NOMO-1 treated with DMSO at 0.1 percent for 48 hours (cell line): Measurements from ENCODE around the gene TMEM169.
A peak's percentile ranks its signal among the peaks of the same experiment; 100 is the strongest.

ENCODE experiments used
- DNase-seq: peaks from one replicate; lab custom pipeline; 2025; ENCODE audit not compliant: unreplicated experiment; lab: John Stamatoyannopoulos, UW

The TMEM169 gene

DNA sequence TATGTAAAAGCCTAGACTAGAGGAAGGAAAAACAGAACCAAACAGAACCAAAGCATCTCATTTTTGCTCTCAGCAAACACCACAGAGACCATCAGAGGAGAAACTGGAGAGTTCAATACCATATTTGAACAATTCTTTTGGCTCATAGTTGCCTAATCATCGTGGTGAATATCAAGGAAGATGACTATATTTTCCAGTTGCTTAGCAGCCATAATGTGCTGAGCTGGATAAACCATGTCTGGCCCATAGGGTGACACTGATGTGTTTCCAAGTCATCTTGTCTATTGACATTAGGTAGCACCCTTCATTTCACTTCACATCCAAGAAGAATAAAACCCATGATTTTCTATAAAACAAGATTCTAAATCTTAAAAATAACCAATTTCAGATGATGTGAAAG is 21.5 kb downstream of the TMEM169 start:
- no peak for DNase-seq

DNA sequence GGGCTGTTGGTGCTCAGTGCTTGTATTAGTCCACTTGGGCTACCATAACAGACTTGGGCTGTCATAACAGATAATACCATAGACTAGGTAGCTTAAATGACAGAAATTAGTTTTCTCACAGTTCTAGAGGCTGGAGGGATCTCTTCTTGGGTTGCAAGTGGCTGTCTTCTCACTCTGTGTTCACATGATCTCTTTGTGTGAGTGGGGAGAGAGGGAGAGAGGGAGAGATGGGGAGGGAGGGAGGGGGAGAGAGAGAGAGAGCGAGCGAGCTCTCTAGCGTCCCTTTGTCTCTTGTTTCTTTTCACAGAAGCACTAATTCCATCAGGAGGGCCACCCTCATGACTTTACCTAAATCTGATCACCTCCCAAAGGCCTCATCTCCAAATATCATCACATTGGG is 23.0 kb downstream of the TMEM169 start:
- DNase-seq: no peak

DNA sequence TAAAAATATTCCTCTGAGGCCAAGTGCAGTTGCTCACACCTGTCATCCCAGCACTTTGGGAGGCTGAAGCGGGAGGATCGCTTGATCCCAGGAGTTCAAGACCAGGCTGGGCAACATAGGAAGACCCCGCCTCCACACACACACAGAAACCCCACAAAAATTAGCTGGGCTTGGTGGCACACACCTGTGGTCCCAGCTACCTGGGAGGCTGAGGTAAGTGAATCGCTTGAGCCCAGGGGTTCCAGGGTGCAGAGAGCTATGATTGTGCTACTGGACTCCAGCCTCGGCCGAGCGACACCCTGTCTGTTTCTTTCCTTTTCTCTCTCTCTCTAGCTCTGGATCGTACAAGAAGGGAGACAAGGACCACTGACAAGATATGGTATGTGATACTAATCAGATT is 25.6 kb downstream of the TMEM169 start:
- no peak for DNase-seq

DNA sequence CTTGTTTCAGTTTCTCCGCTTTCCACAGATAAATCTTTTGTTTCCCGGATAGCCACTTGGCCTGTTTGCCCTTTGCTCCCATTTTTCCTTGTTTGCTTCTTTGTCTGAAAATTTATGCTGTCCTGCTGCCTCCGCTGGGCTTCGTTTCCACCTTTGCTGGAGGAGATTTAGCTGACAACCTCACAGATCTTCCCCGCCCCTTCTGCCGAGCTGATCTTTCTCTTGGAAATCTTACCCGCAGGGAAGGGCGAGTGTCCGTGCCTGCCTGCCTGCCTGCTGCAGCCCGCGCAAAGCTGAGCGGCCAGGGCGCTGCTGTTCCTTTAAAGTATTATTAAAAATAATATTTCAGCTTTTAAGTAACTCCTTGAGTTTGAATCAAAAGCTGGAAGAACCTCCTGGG is 26.0 kb downstream of the TMEM169 start:
- no peak for DNase-seq

DNA sequence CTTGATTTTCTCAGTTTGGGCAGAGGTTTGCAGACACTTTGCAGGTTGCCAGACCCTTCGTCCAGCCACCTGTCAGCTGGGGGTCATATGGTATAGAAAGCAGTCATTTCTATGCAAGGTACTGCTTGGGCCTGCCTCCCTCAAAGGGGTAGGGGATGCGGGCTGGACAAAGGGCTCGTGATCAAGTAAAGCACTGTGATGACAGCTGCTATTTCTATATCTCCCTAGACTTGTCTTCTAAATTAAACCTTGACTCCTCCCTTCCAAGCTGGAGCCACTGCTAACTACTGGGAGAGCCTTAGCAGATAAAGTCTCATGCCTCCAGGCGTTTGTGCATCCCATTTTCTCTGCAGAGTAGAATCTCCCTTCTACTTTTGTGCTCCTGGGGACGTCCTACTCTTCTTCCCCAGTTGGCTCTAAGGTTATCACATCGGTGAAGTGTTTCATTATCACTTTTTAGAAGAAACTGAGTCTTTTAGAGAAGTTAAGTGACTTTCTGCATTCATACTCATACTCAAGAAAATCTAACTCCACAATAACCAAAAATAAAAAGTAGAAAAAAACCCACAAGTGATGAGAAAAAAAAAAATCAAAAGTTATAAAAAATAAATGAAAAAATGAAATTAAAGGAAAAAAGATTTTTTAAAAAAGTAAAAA is 26.7 kb downstream of the TMEM169 start:
- DNase-seq: no peak

DNA sequence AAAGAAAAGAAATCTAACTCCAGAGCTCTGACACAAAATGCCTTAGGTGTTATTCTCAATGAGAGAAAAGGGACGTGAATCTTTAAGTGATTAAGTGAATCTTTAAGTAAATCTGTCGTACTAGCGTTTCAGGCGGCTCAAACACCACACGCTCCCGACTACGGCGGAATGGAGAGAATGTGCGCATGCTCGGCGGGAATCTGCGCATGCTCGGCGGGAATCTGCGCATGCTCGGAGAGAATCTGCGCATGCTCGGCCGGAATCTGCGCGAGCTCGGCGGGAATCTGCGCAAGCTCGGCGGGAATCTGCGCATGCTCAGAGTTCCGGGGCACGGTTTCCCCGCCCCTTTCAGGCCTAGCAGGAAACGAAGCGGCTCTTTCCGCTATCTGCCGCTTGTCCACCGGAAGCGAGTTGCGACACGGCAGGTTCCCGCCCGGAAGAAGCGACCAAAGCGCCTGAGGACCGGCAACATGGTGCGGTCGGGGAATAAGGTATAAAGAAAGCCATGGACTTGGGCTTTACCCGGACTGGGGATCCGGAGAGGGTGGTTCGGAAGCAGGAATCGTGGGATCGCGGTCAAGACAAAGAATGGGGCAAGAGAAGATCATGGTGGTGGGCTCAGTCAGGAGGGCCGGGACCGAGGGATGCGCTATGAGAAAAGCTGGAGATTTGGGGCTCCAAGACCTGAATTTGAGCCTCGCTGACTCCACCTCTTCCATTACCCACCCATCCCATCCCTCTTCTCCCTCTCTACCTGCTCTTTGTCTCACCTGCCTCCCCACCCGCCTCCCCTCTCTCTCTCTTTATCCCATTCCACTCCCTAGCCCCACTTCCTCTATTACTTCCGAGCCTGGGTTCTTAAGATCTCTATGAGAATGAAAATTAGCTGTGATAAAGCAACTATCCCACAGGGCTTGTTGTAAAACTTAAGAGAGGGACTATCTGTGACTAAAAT is 27.5 kb downstream of the TMEM169 start, which contains the start of gene XRCC5:
Gene XRCC5, plus strand, starts transcription at position 382 of the 955 bp plus-strand sequence. Its CDS starts 89 bp downstream, at position 471.
- DNase-seq: peak; percentile 91

DNA sequence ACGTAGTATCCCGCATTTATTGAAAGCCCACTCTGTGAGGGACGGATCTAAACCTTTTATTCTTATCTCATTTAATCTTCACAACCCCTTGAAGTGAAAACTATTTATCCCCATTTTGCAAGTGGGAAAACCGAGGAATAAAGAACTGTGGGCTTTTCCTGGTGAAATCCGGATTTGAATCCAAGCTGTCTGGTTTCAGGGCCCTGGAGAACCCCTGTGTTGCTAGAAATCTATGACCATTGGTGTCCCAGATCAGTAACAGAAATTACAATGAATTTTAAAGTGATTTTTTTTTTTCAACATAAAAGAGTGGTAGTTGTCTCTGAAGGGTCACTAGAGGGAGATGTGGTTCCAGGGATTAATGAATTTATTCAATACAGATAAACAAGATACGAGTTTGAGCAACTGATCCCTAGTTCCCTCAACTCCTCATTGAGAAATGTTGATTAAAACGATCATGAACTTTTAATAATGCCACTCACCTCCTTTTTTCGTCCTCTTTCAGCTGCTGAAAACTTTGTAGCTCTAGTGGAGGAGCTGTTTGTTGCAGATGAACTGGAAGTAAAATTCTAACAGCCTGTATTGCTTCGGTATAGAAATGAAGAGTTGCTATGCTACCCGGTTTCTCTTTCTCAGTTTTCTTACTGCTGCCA is 28.4 kb downstream of the TMEM169 start:
- peak; percentile 78 for DNase-seq

DNA sequence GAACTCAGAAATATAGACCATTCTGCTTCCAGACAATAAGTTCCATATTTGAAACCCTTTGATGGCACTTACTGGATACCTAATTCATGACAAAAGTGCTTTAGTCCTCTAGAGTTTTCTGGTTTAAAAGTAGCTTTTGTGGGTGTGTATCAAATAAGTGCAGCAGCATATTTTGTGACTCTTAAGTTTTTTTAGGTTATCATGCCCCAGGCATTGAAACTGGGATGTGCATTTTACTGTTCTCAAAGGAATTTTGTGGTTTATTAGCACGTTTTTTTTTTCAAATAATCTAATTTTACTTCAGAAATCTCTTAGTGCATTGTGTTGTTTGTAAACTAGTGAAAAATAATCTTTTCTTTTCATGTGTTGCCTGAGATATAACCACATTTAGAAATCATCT is 28.9 kb downstream of the TMEM169 start:
- DNase-seq: no peak

DNA sequence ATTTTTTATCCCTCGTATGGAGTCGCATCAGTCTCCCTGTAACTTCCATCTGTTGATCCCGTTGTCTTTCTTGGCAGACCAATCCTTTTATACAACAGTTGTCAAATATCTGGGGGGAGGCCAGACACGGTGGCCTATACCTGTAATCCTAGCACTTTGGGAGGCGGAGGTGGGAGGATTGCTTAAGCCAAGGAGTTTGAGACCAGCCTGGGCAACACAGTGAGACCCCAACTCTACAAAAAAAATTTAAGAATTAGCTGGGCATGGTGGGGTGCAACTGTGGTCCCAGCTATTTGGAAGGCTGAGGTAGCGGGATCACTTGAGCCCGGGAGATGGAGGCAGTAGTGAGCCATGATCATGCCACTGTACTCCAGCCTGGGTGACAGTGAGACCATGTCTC is 29.4 kb downstream of the TMEM169 start:
- DNase-seq: no peak

DNA sequence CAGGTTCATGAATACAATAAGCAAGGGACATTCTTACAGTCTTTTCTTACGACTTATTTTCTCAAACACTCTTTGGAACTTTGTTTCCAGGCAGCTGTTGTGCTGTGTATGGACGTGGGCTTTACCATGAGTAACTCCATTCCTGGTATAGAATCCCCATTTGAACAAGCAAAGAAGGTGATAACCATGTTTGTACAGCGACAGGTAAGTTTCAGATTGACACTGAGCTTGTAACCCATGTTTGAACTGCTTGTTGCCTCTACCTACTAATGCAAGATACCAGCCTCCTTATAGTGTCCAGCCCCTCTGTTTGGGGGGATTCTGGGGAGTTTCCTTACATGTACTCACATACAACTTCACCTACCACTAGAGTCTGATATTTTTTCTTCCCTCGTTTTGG is 31.2 kb downstream of the TMEM169 start:
- no peak for DNase-seq

DNA sequence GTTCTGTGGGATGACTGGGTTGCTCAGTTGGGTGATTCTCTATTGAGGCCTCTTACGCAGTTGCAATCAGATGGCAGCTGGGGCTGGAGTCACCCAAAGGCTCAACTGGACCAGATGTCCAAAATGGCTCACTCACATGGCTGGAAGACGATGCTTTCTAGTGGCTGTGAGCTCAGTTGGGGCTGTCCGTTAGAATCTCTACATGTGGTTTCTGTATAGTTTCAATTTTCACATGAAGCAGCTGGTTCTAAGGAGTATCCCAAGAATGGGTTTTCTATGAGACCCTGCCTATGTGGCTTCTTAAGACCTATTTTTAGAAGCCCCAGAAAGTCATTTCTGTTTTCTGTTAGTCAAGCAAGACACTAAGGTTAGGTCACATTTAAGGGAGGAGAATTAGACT is 31.9 kb downstream of the TMEM169 start:
- no peak for DNase-seq

DNA sequence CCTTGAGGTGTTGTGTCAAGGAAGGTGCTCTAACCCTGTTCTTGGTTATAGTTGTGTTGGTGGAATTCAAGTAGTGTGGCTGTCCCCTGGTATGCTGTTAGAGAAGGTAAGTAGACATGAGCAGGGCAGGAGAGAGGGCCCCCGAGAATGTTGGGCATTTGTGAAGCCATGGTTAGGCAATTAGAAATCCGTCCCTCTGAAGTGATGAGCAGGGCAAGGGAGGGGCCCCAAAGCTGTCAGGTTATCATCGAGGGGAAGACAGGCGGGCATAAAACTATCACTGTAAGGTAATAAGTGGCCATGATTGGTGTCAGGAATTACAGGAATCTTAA is 32.6 kb downstream of the TMEM169 start:
- DNase-seq: no peak

DNA sequence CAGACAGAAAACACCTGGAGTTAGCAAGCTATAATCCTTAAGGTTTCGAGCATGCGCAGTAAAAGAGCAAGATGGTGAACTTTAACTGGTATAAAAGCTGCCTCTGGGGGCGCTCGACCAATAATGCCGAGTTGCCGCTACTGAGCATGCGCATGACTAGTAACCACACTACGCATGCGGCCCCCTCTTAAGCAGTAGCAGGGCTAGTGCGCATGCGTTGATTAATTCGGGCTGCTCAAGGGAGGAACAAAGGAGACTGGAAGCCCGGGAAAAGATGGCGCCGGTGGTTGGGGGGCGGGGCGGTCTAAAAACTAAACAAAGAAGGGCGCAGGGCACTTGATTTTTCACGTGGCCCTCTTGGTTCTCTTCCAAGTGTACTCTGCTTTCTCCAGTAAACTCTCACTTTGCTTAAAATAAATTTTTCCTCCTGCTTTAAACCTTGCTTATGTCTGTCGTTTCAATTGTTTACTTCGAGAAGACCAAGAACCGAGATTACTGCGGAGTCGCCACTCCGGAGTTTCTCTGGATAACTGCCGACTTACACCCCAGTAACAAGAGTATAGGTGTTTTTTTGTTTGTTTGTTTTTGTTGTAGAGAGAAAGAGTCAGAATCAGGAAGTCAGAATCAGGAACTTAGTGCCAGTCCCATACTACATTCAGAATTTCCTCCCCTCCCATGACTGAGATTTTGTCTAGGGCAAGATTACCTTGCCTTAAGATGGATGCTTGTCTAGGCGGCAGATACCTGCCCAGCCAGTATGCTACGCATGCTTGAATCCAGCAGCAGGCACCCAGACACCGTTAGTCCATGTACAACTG is 33.2 kb downstream of the TMEM169 start:
- DNase-seq: peak; percentile 98

DNA sequence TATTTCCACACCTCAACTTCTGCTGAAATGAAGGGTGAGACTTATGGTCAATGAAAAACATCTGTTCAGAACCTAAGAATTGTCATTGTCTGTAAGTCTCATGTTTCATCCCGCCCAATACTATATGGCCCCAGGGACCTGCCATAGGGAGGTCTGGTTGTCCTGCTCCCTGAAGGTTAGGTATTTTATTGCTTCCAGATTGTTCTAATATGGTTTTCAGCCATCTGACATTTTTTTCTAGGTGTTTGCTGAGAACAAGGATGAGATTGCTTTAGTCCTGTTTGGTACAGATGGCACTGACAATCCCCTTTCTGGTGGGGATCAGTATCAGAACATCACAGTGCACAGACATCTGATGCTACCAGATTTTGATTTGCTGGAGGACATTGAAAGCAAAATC is 34.7 kb downstream of the TMEM169 start:
- DNase-seq: no peak

DNA sequence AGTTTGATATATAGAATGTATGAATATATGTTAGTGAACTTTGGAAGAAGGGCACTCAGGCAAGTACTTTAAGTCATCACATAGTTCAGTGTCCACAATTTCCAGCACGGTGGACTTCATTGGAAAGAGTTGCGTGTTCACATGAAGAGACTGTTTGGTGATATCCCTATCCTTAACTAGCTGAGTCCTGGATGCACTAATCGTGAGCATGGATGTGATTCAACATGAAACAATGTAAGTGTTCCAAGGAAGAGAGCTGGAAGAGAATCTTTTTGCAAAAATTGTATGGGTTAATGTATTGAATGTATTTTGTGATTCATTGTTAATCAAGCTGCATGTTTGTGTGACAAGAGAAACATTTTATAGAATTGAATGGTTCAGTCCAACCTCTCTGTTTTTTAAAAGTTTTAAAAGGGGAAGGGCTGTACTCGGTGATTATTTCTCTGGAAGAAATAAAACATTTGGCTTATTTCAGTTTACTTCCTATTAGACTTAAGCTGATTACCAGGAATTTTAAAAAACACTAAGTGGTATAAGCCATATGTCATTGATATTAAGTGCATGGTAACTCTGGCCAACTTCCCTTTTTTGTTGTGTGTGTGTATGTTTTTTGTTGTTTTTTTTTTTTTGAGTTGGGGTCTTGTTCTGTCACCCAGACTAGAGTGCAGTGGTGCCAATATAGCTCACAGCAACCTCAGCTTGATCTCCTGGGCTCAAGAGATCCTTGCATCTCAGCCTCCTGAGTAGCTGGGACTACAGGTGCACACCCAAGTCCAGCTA is 36.0 kb downstream of the TMEM169 start:
- DNase-seq: no peak

DNA sequence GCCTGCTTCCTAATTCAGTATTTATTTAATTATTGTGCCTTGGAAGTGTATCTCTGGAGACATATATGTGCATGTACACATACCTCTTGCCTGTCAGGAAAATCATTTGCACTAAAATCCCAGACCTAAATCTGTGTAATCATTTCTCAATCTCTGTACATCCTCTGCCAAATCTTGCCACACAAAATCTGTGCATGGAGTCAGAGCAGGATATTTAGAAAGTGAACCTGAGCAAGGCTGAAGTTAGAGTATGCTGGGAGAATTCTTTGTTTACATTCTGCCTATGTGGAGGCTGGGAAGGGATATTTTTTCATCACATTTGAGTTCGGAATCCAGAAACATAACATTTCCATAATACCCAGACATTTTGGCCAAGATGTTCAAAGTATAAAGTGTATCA is 36.8 kb downstream of the TMEM169 start:
- no peak for DNase-seq

DNA sequence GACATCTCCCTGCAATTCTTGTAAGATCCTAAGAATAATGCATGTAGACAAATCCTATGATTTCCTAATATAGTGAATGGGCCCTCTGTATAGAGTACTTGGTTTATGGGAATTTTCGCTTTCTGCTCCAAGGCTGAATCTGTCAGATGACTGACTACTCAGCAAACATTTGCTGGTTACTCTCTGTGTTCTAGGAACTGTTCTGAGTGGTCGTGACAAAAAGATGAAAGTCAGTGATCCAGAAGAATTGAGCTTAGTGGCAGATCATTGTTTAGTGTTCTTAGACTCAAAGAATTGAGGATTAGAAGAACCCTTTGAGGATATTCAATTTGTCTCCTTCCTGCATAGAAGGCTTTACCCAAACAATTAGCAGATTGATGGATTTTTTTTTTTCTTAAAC is 37.4 kb downstream of the TMEM169 start:
- DNase-seq: no peak

DNA sequence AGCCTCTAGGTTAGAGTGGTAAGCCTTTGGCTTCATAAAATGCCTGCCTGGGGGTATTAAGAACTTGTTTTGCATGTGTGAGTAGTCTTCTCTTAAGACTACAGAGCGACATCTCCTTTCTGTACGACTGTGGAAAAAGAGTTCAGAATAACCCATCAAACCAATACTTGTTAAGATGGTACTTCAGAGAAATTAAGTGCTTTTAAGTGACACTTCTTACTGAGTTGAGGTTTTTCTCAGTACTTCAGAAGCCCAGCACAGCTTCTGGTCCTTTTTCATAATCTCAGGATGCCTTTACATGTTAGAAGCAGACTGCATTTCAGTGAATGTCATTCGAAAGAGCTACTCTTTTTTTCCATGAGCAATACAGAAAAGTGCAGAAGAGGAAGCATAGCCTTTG is 38.3 kb downstream of the TMEM169 start:
- DNase-seq: no peak

DNA sequence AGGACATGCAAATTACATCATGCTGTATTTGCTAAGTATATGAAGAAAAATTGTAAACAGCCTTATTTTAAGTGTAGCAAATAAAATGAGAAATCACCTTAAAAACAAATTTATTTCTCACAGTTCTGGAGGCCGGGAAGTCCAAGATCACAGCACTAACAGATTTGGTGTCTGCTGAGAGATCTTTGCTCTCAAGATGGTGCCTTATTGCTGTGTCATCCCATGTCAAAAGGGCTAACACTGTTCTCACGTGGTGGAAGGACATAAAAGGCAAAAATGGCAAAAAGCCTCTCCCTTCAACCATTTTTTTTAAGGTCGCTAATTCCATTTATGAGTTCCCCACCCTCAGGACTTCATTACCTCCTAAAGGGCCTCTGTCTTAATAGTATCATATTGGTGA is 39.5 kb downstream of the TMEM169 start:
- no peak for DNase-seq

DNA sequence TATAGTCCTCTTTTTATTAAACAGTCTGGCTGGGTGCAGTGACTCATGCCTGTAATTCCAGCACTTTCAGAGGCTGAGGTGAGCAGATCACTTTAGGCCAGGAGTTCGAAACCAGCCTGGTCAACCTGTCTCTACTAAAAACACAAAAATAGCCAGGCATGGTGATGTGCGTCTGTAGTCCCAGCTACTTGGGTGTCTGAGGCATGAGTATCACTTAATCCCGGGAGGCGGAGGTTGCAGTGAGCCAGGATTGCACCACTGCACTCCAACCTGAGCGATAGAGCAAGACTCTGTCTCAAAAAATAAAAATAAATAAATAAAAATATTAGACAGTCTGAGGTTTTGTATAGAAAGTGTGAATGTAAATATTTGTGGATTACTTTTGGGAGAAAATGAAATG is 45.2 kb downstream of the TMEM169 start:
- DNase-seq: no peak
